ENCODE data around the gene ELL.

ELL gene

GRCh38 chr19:18488838-18489626, 32.8 kb downstream of the ELL start:
- no peaks in the 10 kb centered on the region for H3K27me3 Mint-ChIP-seq
- ATAC-seq (replicated peaks; ENCODE audit: extremely low read depth, poor library complexity, severe bottlenecking) = no peak
- no peaks in the 10 kb centered on the region for H3K9me3 Mint-ChIP-seq
- no peak overlapping the region for H3K4me3 Mint-ChIP-seq
- H3K27ac Mint-ChIP-seq (ENCODE audit: low read depth) = peak overlapping the region; percentile 33
- H3K4me1 Mint-ChIP-seq = peaks cover 70% of the 10 kb centered on the region
- H3K36me3 Mint-ChIP-seq (ENCODE audit: insufficient read depth) = peaks cover 23% of the 10 kb centered on the region
- DNase-seq (ENCODE audit: low spot score in 2 of 2) = no peak

GRCh38 chr19:18488403-18488723, 33.5 kb downstream of the ELL start:
- peaks cover 71% of the 10 kb centered on the region for H3K4me1 Mint-ChIP-seq
- no peak for ATAC-seq (replicated peaks; ENCODE audit: extremely low read depth, poor library complexity, severe bottlenecking)
- H3K27me3 Mint-ChIP-seq = no peaks in the 10 kb centered on the region
- peak overlapping the region; percentile 20 for H3K4me3 Mint-ChIP-seq
- peak overlapping the region; percentile 86 for H3K27ac Mint-ChIP-seq (ENCODE audit: low read depth)
- H3K9me3 Mint-ChIP-seq = no peaks in the 10 kb centered on the region
- no peak for DNase-seq (ENCODE audit: low spot score in 2 of 2)
- peaks cover 24% of the 10 kb centered on the region for H3K36me3 Mint-ChIP-seq (ENCODE audit: insufficient read depth)

DNA sequence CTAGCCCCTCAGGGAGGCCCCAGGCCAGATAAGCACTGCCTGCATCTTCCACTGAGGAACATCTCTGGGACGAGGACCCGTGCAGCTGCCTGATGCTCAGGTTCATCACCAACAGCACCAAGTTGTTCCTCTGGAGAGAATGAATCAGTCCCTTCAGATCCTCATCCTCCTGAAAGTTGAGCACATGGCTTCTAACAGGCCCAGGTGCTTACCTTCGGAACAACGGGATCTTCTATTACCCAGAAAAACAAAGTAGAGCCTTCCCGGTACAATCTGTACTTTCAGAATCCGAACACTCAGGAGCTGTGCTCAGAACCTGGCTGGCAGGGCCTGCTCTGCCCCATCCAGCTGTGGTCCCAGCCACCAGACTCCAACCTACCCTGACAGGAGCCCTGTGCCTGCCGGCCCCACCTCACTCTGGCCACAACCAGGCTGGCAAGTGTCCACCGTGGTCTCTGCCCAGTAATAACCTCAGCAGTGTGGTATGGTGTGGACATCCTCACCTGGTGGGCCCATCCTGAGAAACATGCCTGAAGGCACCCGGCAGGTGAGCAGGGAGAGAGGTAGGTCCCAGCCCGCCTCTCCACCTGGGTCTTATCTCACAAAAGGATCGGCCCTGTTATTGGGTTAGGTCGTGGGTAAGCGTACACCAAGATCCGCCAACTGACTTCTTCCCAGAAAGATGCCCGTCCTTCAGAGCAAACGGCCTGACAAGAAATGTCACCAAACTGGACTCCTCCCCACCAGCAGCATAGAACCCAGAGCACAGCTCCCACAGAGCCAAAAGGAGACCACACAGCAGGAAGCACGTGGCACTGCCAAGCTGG, 34.1 kb downstream of the ELL start:
- peak overlapping the region; percentile 20 for H3K4me3 Mint-ChIP-seq
- no peak for DNase-seq (ENCODE audit: low spot score in 2 of 2)
- H3K9me3 Mint-ChIP-seq = no peaks in the 10 kb centered on the region
- H3K27ac Mint-ChIP-seq (ENCODE audit: low read depth) = peak overlapping the region; percentile 86
- H3K4me1 Mint-ChIP-seq = peaks cover 77% of the 10 kb centered on the region
- no peak for ATAC-seq (replicated peaks; ENCODE audit: extremely low read depth, poor library complexity, severe bottlenecking)
- peaks cover 24% of the 10 kb centered on the region for H3K36me3 Mint-ChIP-seq (ENCODE audit: insufficient read depth)
- no peaks in the 10 kb centered on the region for H3K27me3 Mint-ChIP-seq

DNA sequence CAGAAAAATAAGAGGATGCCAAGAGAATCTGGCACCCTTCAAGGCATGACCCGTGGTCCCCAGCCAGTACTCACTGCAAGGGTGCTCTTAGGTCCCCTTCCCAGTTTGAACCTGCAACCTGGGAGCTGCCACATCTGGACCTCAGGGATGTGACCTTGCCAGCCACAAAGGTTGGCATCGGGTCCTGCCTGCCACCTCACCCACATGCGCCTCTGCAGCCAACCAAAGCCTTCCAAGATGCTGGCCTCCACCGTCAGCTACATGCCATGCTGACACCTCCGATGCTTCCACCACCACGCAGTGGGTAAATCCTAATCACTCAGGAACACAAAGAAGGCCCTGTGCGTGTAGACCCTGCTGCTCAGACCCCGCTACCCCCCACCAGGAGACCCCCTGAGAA, 35.1 kb downstream of the ELL start:
- Mint-ChIP-seq H3K27me3 (no peaks in the 10 kb centered on the region), H3K4me3 (peak overlapping the region; percentile 50), H3K4me1 (peaks cover 78% of the 10 kb centered on the region), H3K9me3 (no peaks in the 10 kb centered on the region), H3K36me3 (ENCODE audit: insufficient read depth) (peaks cover 21% of the 10 kb centered on the region), H3K27ac (ENCODE audit: low read depth) (peak overlapping the region; percentile 86)
- DNase-seq (ENCODE audit: low spot score in 2 of 2) (no peak), ATAC-seq (replicated peaks; ENCODE audit: extremely low read depth, poor library complexity, severe bottlenecking) (no peak)

- no peak overlapping the region for H3K4me3 Mint-ChIP-seq
- peak overlapping the region; percentile 66 for H3K27ac Mint-ChIP-seq (ENCODE audit: low read depth)
- H3K36me3 Mint-ChIP-seq (ENCODE audit: insufficient read depth) = peaks cover 19% of the 10 kb centered on the region
- H3K27me3 Mint-ChIP-seq = no peaks in the 10 kb centered on the region
- no peaks in the 10 kb centered on the region for H3K9me3 Mint-ChIP-seq
- ATAC-seq (replicated peaks; ENCODE audit: extremely low read depth, poor library complexity, severe bottlenecking) (no peak), DNase-seq (ENCODE audit: low spot score in 2 of 2) (no peak)
- H3K4me1 Mint-ChIP-seq = peaks cover 81% of the 10 kb centered on the region
These were observed 36.9 kb downstream of the ELL start for GRCh38 chr19:18484992-18485391.

DNA sequence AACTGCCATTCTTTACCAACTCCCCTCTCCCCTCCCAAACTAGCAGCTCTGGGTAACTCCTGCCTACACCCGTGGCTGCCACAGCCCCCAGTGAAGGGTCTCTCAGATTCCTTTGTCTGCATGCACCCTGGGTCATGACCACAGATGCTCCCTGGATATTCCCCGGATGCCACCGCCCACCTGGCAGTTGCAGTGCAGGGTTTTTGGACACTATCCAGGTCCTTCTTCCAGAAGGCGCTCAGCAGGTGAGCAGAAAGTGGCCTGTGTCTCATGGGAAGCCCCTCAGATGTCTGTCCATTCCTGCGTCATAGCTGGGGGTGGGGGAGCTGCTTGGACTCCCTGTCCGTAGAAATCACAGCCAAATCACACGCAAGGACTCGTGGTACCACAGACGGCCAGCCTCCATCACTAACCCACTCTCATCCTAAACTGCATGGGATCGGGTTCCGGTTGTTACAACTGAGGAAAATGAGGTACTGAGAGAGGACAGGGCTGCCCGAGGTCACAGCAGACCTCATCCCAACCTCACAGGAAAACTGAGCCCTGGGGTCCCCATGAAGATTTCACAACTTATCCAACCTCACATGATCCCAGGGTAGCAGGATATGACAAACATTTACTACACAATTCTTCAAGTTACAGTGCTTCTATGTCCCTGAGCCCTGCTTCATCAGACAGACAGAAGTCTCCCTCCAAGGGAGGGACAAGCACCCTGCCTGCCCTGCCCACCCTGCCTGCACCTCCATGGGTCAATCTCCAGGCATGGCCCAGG, 38.6 kb downstream of the ELL start:
- Mint-ChIP-seq H3K4me3 (no peak overlapping the region), H3K27ac (ENCODE audit: low read depth) (peak overlapping the region; percentile 74), H3K36me3 (ENCODE audit: insufficient read depth) (peaks cover 19% of the 10 kb centered on the region), H3K27me3 (no peaks in the 10 kb centered on the region), H3K9me3 (no peaks in the 10 kb centered on the region), H3K4me1 (peaks cover 83% of the 10 kb centered on the region)
- DNase-seq (ENCODE audit: low spot score in 2 of 2) (no peak), ATAC-seq (replicated peaks; ENCODE audit: extremely low read depth, poor library complexity, severe bottlenecking) (no peak)

- H3K27ac Mint-ChIP-seq (ENCODE audit: low read depth) = peak overlapping the region; percentile 44
- no peaks in the 10 kb centered on the region for H3K27me3 Mint-ChIP-seq
- DNase-seq (ENCODE audit: low spot score in 2 of 2) (no peak), ATAC-seq (replicated peaks; ENCODE audit: extremely low read depth, poor library complexity, severe bottlenecking) (no peak)
- no peaks in the 10 kb centered on the region for H3K9me3 Mint-ChIP-seq
- no peak overlapping the region for H3K4me3 Mint-ChIP-seq
- H3K4me1 Mint-ChIP-seq = peaks cover 86% of the 10 kb centered on the region
- H3K36me3 Mint-ChIP-seq (ENCODE audit: insufficient read depth) = peaks cover 26% of the 10 kb centered on the region
These were observed 40.2 kb downstream of the ELL start for GRCh38 chr19:18481505-18482222.

- peak overlapping the region; percentile 60 for H3K4me3 Mint-ChIP-seq
- ATAC-seq (replicated peaks; ENCODE audit: extremely low read depth, poor library complexity, severe bottlenecking) (no peak), DNase-seq (ENCODE audit: low spot score in 2 of 2) (no peak)
- H3K4me1 Mint-ChIP-seq = peaks cover 85% of the 10 kb centered on the region
- no peaks in the 10 kb centered on the region for H3K9me3 Mint-ChIP-seq
- no peaks in the 10 kb centered on the region for H3K27me3 Mint-ChIP-seq
- peak overlapping the region; percentile 99 for H3K27ac Mint-ChIP-seq (ENCODE audit: low read depth)
- H3K36me3 Mint-ChIP-seq (ENCODE audit: insufficient read depth) = peaks cover 24% of the 10 kb centered on the region
These were observed 41.7 kb downstream of the ELL start for GRCh38 chr19:18480006-18480691.

DNA sequence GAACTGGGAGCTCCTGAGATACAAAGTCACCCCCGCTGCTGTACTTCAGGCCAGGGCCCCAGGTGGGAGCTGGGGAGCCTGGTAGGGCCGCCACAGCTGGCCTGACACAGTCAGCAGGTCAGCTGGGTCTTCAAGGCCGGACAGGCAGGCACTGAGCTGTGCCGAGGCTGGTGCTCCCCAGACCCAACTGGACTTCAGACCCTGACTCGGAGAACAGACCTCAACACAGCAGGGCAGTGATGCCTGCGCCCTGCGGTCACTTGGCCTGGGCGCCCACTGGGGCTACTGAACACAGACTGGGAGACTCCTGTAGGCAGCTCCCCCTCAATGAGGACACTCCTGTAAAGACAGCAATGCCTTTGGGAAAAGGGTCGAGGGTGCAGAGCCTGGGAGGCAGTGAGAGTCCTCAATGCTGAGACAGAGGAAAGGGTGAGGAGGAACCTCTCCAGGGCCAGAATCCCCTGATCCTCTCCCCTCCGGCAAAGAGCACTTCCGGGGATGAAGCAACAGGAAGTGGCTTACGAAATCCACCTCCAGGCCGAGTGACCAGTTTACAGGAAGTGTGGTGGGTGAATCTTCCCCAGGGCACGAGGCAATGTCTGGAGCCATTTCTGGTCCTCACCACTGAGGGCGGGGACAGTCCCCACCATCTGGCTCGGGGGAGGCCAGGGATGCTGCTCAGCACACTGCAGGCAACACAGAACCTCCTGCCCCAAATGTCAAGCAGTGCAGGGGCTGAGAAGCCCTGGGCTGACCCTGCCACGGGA, 43.1 kb downstream of the ELL start:
- H3K4me1 Mint-ChIP-seq = peaks cover 88% of the 10 kb centered on the region
- H3K36me3 Mint-ChIP-seq (ENCODE audit: insufficient read depth) = peaks cover 26% of the 10 kb centered on the region
- peak in 1 of 2 donors; percentile 35 for DNase-seq (ENCODE audit: low spot score in 2 of 2)
- H3K4me3 Mint-ChIP-seq = peak overlapping the region; percentile 70
- peak; percentile 38 for ATAC-seq (replicated peaks; ENCODE audit: extremely low read depth, poor library complexity, severe bottlenecking)
- no peaks in the 10 kb centered on the region for H3K9me3 Mint-ChIP-seq
- H3K27ac Mint-ChIP-seq (ENCODE audit: low read depth) = peak overlapping the region; percentile 99
- no peaks in the 10 kb centered on the region for H3K27me3 Mint-ChIP-seq

DNA sequence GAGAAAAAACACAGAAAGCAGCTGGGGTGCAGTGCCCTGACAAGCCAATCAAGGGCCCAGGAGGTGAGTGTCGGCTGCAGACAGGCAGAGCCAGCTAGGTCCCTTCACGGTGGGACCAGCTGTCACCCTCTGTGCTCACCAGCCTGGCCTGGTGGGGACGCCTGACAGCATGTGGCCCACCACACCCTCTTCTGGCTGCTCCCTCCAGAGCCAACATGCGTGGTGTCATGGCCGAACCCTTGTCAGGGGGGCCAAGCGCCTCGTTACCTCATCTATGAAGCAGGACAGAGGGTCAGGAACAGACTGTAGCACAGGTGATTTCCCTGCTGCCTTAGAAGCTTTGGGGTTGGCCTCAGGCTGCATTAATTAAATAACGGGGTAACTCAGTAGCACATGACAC, 43.9 kb downstream of the ELL start:
- DNase-seq (ENCODE audit: low spot score in 2 of 2) = no peak
- Mint-ChIP-seq H3K36me3 (ENCODE audit: insufficient read depth) (peaks cover 30% of the 10 kb centered on the region), H3K9me3 (no peaks in the 10 kb centered on the region), H3K27me3 (no peaks in the 10 kb centered on the region), H3K27ac (ENCODE audit: low read depth) (peak overlapping the region; percentile 99), H3K4me3 (peak overlapping the region; percentile 70), H3K4me1 (peaks cover 88% of the 10 kb centered on the region)
- no peak for ATAC-seq (replicated peaks; ENCODE audit: extremely low read depth, poor library complexity, severe bottlenecking)

GRCh38 chr19:18477042-18477779, 44.7 kb downstream of the ELL start:
- Mint-ChIP-seq H3K27me3 (no peaks in the 10 kb centered on the region), H3K27ac (ENCODE audit: low read depth) (peak overlapping the region; percentile 99), H3K4me1 (peaks cover 85% of the 10 kb centered on the region), H3K4me3 (peak overlapping the region; percentile 48), H3K36me3 (ENCODE audit: insufficient read depth) (peaks cover 35% of the 10 kb centered on the region), H3K9me3 (no peaks in the 10 kb centered on the region)
- DNase-seq (ENCODE audit: low spot score in 2 of 2) (no peak), ATAC-seq (replicated peaks; ENCODE audit: extremely low read depth, poor library complexity, severe bottlenecking) (no peak)
